ENCODE data around the gene DHFR2.
A peak's percentile ranks its signal among the peaks of the same experiment; 100 is the strongest.
"Not testable (repeated sequence)": the region's sequence is repeated elsewhere in the genome, so short reads cannot be mapped to it uniquely, and the experiment has no call there.

Gene DHFR2

GRCh38 chr3:94062513-94063404 is at the start of gene DHFR2, which contains the start of gene NSUN3:
TSS of gene DHFR2 (minus strand) at chr3:94062916. CDS start at chr3:94061511, 1,405 bp downstream.
TSS of gene NSUN3 (plus strand) at chr3:94063061. CDS start at chr3:94063127, 66 bp downstream.
- FAIRE-seq = peak; percentile 96

- no peak for FAIRE-seq
Measured at GRCh38 chr3:94110854-94111253, 48.1 kb upstream of the DHFR2 start.

- not testable (repeated sequence) for FAIRE-seq
Measured at GRCh38 chr3:94110232-94110631, 47.5 kb upstream of the DHFR2 start.

- no peak for FAIRE-seq
Measured at GRCh38 chr3:94106268-94106667, 43.6 kb upstream of the DHFR2 start.

- FAIRE-seq = peak; percentile 60
Measured at GRCh38 chr3:94101860-94102259, 39.1 kb upstream of the DHFR2 start.

- no peak for FAIRE-seq
Measured at GRCh38 chr3:94099311-94099710, 36.6 kb upstream of the DHFR2 start.

GRCh38 chr3:94098452-94098851 is 35.7 kb upstream of the DHFR2 start:
- no peak for FAIRE-seq

- FAIRE-seq = no peak
Measured at GRCh38 chr3:94095111-94095510, 32.4 kb upstream of the DHFR2 start.

- no peak for FAIRE-seq
Measured at GRCh38 chr3:94093151-94093550, 30.4 kb upstream of the DHFR2 start.

GRCh38 chr3:94092086-94092485 is 29.4 kb upstream of the DHFR2 start:
- FAIRE-seq = no peak

GRCh38 chr3:94089126-94089525 is 26.4 kb upstream of the DHFR2 start:
- FAIRE-seq = no peak

- no peak for FAIRE-seq
Measured at GRCh38 chr3:94083261-94083660, 20.5 kb upstream of the DHFR2 start.

GRCh38 chr3:94082391-94082937 is 19.7 kb upstream of the DHFR2 start:
- no peak for FAIRE-seq

GRCh38 chr3:94081884-94082283 is 19.2 kb upstream of the DHFR2 start:
- no peak for FAIRE-seq

- FAIRE-seq = not testable (repeated sequence)
Measured at GRCh38 chr3:94080552-94080951, 17.8 kb upstream of the DHFR2 start.

GRCh38 chr3:94076055-94076454 is 13.3 kb upstream of the DHFR2 start:
- FAIRE-seq = no peak

GRCh38 chr3:94071713-94072284 is 9.1 kb upstream of the DHFR2 start:
- FAIRE-seq = no peak

- FAIRE-seq = no peak
Measured at GRCh38 chr3:94070341-94070911, 7.7 kb upstream of the DHFR2 start.

- FAIRE-seq = peak; percentile 99
Measured at GRCh38 chr3:94069194-94069813, 6.6 kb upstream of the DHFR2 start.

- no peak for FAIRE-seq
Measured at GRCh38 chr3:94066506-94067500, 4.1 kb upstream of the DHFR2 start.

- no peak for FAIRE-seq
Measured at GRCh38 chr3:94065819-94066480, 3.2 kb upstream of the DHFR2 start.
